Measurements from ENCODE around the gene NOS1AP.

DNA sequence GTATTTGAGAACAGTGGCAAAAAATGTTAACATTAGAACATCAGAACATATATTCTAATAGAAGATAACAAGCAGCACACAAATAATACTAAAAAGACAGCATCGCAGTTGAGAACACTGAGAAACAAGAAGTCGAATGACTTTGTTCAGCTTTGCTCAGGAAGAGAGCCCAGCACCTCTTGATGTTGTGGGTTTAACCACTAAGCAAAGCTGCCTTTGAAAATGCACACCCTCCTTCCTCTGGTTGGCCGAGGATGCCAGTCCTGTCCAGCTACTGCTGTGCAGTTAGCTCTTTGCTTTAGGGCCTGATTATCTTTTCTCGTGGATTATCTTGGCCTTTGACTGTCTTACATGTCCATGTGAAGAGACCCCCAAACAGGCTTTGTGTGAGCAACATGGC lies 246.7 kb downstream of the NOS1AP start:
- TF ChIP-seq, protein P1, sequence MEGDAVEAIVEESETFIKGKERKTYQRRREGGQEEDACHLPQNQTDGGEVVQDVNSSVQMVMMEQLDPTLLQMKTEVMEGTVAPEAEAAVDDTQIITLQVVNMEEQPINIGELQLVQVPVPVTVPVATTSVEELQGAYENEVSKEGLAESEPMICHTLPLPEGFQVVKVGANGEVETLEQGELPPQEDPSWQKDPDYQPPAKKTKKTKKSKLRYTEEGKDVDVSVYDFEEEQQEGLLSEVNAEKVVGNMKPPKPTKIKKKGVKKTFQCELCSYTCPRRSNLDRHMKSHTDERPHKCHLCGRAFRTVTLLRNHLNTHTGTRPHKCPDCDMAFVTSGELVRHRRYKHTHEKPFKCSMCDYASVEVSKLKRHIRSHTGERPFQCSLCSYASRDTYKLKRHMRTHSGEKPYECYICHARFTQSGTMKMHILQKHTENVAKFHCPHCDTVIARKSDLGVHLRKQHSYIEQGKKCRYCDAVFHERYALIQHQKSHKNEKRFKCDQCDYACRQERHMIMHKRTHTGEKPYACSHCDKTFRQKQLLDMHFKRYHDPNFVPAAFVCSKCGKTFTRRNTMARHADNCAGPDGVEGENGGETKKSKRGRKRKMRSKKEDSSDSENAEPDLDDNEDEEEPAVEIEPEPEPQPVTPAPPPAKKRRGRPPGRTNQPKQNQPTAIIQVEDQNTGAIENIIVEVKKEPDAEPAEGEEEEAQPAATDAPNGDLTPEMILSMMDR (IDR thresholded peaks at IDR 0.05): no peak
- no peak for TF ChIP-seq POLR2A (IDR thresholded peaks at IDR 0.05)

Data from lower leg skin (tissue), 3 donors.